Memory B cell (primary cell): Measurements from ENCODE around the gene MAP4K2.
A peak's percentile ranks its signal among the peaks of the same experiment; 100 is the strongest.
"Not testable (repeated sequence)": the region's sequence is repeated elsewhere in the genome, so short reads cannot be mapped to it uniquely, and the experiment has no call there.

Experiments used
- ATAC-seq: fragments of 150-1000 bp; cut with Tn5 transposase; 2 replicates; pipeline ENCODE4 v1.10.0; 2021; ENCODE audit warnings: low read depth, mild to moderate bottlenecking, moderate library complexity
- DNase-seq, 2 donors: peaks; one replicate each; pipeline ENCODE4 v3.0.0; 2022; ENCODE audit warnings: low spot score in 2 of 2
- H3K27ac Mint-ChIP-seq: one replicate; pipeline ENCODE4 v1.8.0; 2022; ENCODE audit warnings: mild to moderate bottlenecking, moderate library complexity, mixed read lengths
- H3K27me3 Mint-ChIP-seq: one replicate; pipeline ENCODE4 v1.8.0; 2022; ENCODE audit warnings: mixed read lengths
- H3K36me3 Mint-ChIP-seq: one replicate; pipeline ENCODE4 v1.8.0; 2022; ENCODE audit warnings: mild to moderate bottlenecking, mixed read lengths
- H3K4me1 Mint-ChIP-seq: one replicate; pipeline ENCODE4 v1.8.0; 2022; ENCODE audit warnings: mixed read lengths
- H3K4me3 Mint-ChIP-seq: one replicate; pipeline ENCODE4 v1.8.0; 2022; ENCODE audit warnings: mild to moderate bottlenecking, moderate library complexity, mixed read lengths
- H3K9me3 Mint-ChIP-seq: one replicate; pipeline ENCODE4 v1.8.0; 2022; ENCODE audit warnings: mixed read lengths

Gene MAP4K2

GRCh38 chr11:64833509-64833908 lies 30.5 kb upstream of the MAP4K2 start:
- peaks cover 8% of the 10 kb centered on the region for H3K36me3 Mint-ChIP-seq
- no peak overlapping the region for H3K4me3 Mint-ChIP-seq
- H3K27me3 Mint-ChIP-seq: no peaks in the 10 kb centered on the region
- H3K9me3 Mint-ChIP-seq: no peaks in the 10 kb centered on the region
- H3K4me1 Mint-ChIP-seq: peaks cover 2% of the 10 kb centered on the region
- H3K27ac Mint-ChIP-seq: no peak overlapping the region
- DNase-seq (no peak), ATAC-seq (no peak)

- no peaks in the 10 kb centered on the region for H3K9me3 Mint-ChIP-seq
- peaks cover 2% of the 10 kb centered on the region for H3K4me1 Mint-ChIP-seq
- H3K4me3 Mint-ChIP-seq: no peak overlapping the region
- peaks cover 9% of the 10 kb centered on the region for H3K36me3 Mint-ChIP-seq
- no peak overlapping the region for H3K27ac Mint-ChIP-seq
- ATAC-seq: no peak
- DNase-seq: no peak
- H3K27me3 Mint-ChIP-seq: no peaks in the 10 kb centered on the region
Observed at GRCh38 chr11:64833198-64833502, 30.1 kb upstream of the MAP4K2 start.

- no peak for ATAC-seq
- DNase-seq: no peak
Observed at GRCh38 chr11:64832467-64833197, 29.6 kb upstream of the MAP4K2 start.

GRCh38 chr11:64831411-64831891 lies 28.4 kb upstream of the MAP4K2 start:
- Mint-ChIP-seq H3K4me3 (no peak overlapping the region), H3K4me1 (peaks cover 2% of the 10 kb centered on the region), H3K27ac (no peak overlapping the region), H3K27me3 (no peaks in the 10 kb centered on the region), H3K36me3 (peaks cover 14% of the 10 kb centered on the region), H3K9me3 (no peaks in the 10 kb centered on the region)
- DNase-seq: no peak
- no peak for ATAC-seq

More at GRCh38 chr11:64832467-64833197, 29.6 kb upstream of the MAP4K2 start:
- Mint-ChIP-seq H3K27me3 (no peaks in the 10 kb centered on the region), H3K4me3 (no peak overlapping the region), H3K4me1 (peaks cover 2% of the 10 kb centered on the region), H3K36me3 (peaks cover 14% of the 10 kb centered on the region), H3K27ac (no peak overlapping the region), H3K9me3 (no peaks in the 10 kb centered on the region)

- Mint-ChIP-seq H3K36me3 (peaks cover 19% of the 10 kb centered on the region), H3K4me1 (peaks cover 2% of the 10 kb centered on the region), H3K9me3 (no peaks in the 10 kb centered on the region), H3K27ac (no peak overlapping the region), H3K4me3 (no peak overlapping the region), H3K27me3 (no peaks in the 10 kb centered on the region)
- no peak for DNase-seq
- no peak for ATAC-seq
Observed at GRCh38 chr11:64829536-64830251, 26.7 kb upstream of the MAP4K2 start.

- H3K4me3 Mint-ChIP-seq: no peak overlapping the region
- no peaks in the 10 kb centered on the region for H3K27me3 Mint-ChIP-seq
- H3K36me3 Mint-ChIP-seq: peaks cover 19% of the 10 kb centered on the region
- peaks cover 2% of the 10 kb centered on the region for H3K4me1 Mint-ChIP-seq
- no peak for DNase-seq
- ATAC-seq: no peak
- H3K9me3 Mint-ChIP-seq: no peaks in the 10 kb centered on the region
- H3K27ac Mint-ChIP-seq: no peak overlapping the region
Observed at GRCh38 chr11:64827451-64827839, 24.4 kb upstream of the MAP4K2 start.

- no peak for ATAC-seq
- peaks cover 2% of the 10 kb centered on the region for H3K4me1 Mint-ChIP-seq
- DNase-seq: no peak
- H3K9me3 Mint-ChIP-seq: no peaks in the 10 kb centered on the region
- H3K4me3 Mint-ChIP-seq: no peak overlapping the region
- no peaks in the 10 kb centered on the region for H3K27me3 Mint-ChIP-seq
- H3K27ac Mint-ChIP-seq: no peak overlapping the region
- H3K36me3 Mint-ChIP-seq: peaks cover 16% of the 10 kb centered on the region
Observed at GRCh38 chr11:64826578-64827450, 23.8 kb upstream of the MAP4K2 start.

GRCh38 chr11:64826062-64826461 lies 23.0 kb upstream of the MAP4K2 start:
- Mint-ChIP-seq H3K9me3 (no peaks in the 10 kb centered on the region), H3K36me3 (peaks cover 15% of the 10 kb centered on the region), H3K4me1 (peaks cover 2% of the 10 kb centered on the region), H3K27me3 (no peaks in the 10 kb centered on the region), H3K4me3 (no peak overlapping the region), H3K27ac (no peak overlapping the region)
- DNase-seq: no peak
- no peak for ATAC-seq

- Mint-ChIP-seq H3K9me3 (no peaks in the 10 kb centered on the region), H3K27me3 (no peaks in the 10 kb centered on the region), H3K4me1 (no peaks in the 10 kb centered on the region), H3K36me3 (peaks cover 13% of the 10 kb centered on the region), H3K4me3 (no peak overlapping the region), H3K27ac (no peak overlapping the region)
- DNase-seq: no peak
- ATAC-seq: no peak
Observed at GRCh38 chr11:64823568-64824119, 20.6 kb upstream of the MAP4K2 start.

- ATAC-seq (no peak), DNase-seq (no peak)
- Mint-ChIP-seq H3K27ac (peak overlapping the region; percentile 82), H3K9me3 (no peaks in the 10 kb centered on the region), H3K4me1 (peaks cover 12% of the 10 kb centered on the region), H3K27me3 (no peaks in the 10 kb centered on the region), H3K4me3 (no peak overlapping the region), H3K36me3 (no peaks in the 10 kb centered on the region)
Observed at GRCh38 chr11:64817476-64817875, 14.5 kb upstream of the MAP4K2 start.

- not testable (repeated sequence) for DNase-seq, H3K27ac Mint-ChIP-seq, ATAC-seq
Observed at GRCh38 chr11:64815433-64815832, 12.4 kb upstream of the MAP4K2 start.

GRCh38 chr11:64814712-64815187 lies 11.7 kb upstream of the MAP4K2 start:
- no peaks in the 10 kb centered on the region for H3K36me3 Mint-ChIP-seq
- no peaks in the 10 kb centered on the region for H3K27me3 Mint-ChIP-seq
- H3K4me1 Mint-ChIP-seq: peaks cover 12% of the 10 kb centered on the region
- peak; percentile 68 for ATAC-seq
- H3K27ac Mint-ChIP-seq: peak overlapping the region; percentile 80
- peak overlapping the region; percentile 22 for H3K4me3 Mint-ChIP-seq
- peak; percentile 28 to 38 for DNase-seq
- no peaks in the 10 kb centered on the region for H3K9me3 Mint-ChIP-seq

More at GRCh38 chr11:64815433-64815832, 12.4 kb upstream of the MAP4K2 start:
- H3K4me1 Mint-ChIP-seq: peaks cover 12% of the 10 kb centered on the region
- H3K27me3 Mint-ChIP-seq, H3K9me3 Mint-ChIP-seq, H3K36me3 Mint-ChIP-seq, H3K4me3 Mint-ChIP-seq: not testable (repeated sequence)

- Mint-ChIP-seq H3K4me3 (no peak overlapping the region), H3K4me1 (peaks cover 16% of the 10 kb centered on the region), H3K9me3 (no peaks in the 10 kb centered on the region), H3K36me3 (no peaks in the 10 kb centered on the region), H3K27me3 (no peaks in the 10 kb centered on the region), H3K27ac (peak overlapping the region; percentile 80)
- ATAC-seq (no peak), DNase-seq (no peak)
Observed at GRCh38 chr11:64813826-64814225, 10.8 kb upstream of the MAP4K2 start.
